Measurements from ENCODE around the gene REEP1. TPM values are rescaled to one million over a fixed set of nuclear protein-coding genes. Genes with fewer than 3 reads are reported as not detected.

REEP1 gene, protein sequence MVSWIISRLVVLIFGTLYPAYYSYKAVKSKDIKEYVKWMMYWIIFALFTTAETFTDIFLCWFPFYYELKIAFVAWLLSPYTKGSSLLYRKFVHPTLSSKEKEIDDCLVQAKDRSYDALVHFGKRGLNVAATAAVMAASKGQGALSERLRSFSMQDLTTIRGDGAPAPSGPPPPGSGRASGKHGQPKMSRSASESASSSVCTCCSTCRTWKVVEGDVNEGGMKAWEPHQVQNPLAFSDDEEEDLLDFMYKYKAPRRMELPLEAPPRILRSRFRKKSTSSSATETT
- under 1 TPM; 0.23 to 0.25 TPM for total RNA-seq

GRCh38 chr2:86337244-86337835 is at the start of gene REEP1:
TSS of gene REEP1 (minus strand) at chr2:86337626. CDS start at chr2:86337510, 116 bp downstream.
- peaks cover 10% of the 10 kb centered on the region for H3K9me3 Mint-ChIP-seq
- DNase-seq: no peak
- POLR2A ChIA-PET: interaction anchor here (0.5 to 1.4 kb wide), 2 partner anchors 53 to 105 kb away, joined by 3 read pairs; no protein-coding TSS in a partner anchor
- intact Hi-C loops (cut with micrococcal nuclease): no loop called here
- CTCF ChIA-PET: interaction anchor here (1.3 kb wide), 1 partner anchor 46 kb away, joined by 3 read pairs; no protein-coding TSS in a partner anchor
- peaks cover 11% of the 10 kb centered on the region for H3K4me1 Mint-ChIP-seq (ENCODE audit: low read depth)
- ATAC-seq: peak; percentile 76
- peaks cover 6% of the 10 kb centered on the region for H3K36me3 Mint-ChIP-seq (ENCODE audit: low read depth)
- peaks cover 58% of the 10 kb centered on the region for H3K27me3 Mint-ChIP-seq
- no peak within 1 kb of the TSS for H3K27ac Mint-ChIP-seq
- TF ChIP-seq CTCF (IDR thresholded peaks at IDR 0.05): no peak
- peak within 1 kb of the TSS; percentile 70 for H3K4me3 Mint-ChIP-seq

GRCh38 chr2:86383844-86384243 is 46.4 kb upstream of the REEP1 start:
- Mint-ChIP-seq H3K9me3 (no peaks in the 10 kb centered on the region), H3K36me3 (ENCODE audit: low read depth) (no peaks in the 10 kb centered on the region), H3K27me3 (no peaks in the 10 kb centered on the region), H3K4me1 (ENCODE audit: low read depth) (no peaks in the 10 kb centered on the region), H3K27ac (no peak overlapping the region), H3K4me3 (no peak overlapping the region)
- CTCF ChIA-PET: interaction anchor here (0.8 to 2.7 kb wide), 4 partner anchors 11 to 163 kb away, joined by 3 to 9 read pairs (median 6); partner anchors contain the start of gene REEP1
- TF ChIP-seq CTCF (IDR thresholded peaks at IDR 0.05): no peak
- ATAC-seq: no peak
- no peak for DNase-seq
- POLR2A ChIA-PET: no interaction called here
- intact Hi-C loops (cut with micrococcal nuclease): no loop called here

DNA sequence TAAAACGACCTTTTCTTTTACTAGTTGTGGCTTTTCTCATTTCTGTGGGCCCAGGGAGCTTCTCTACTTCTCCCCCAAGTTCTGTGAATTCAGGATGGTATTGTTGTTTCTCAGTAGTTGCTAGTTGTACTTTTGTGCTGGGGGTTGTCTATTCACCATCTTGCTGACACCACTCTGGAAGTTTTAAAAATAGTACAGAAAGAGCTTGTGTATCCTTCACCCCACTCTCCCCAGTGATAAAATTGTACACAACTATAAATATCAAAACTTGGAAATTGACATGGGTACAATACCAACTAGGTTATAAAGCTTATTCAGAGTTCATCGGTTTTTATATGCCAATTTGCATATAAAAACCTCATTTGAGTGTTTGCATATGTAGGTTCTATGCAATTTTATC is 45.3 kb upstream of the REEP1 start:
- intact Hi-C loops (cut with micrococcal nuclease): no loop called here
- H3K36me3 Mint-ChIP-seq (ENCODE audit: low read depth): no peaks in the 10 kb centered on the region
- H3K27ac Mint-ChIP-seq: no peak overlapping the region
- H3K4me3 Mint-ChIP-seq: no peak overlapping the region
- no peaks in the 10 kb centered on the region for H3K27me3 Mint-ChIP-seq
- ATAC-seq (no peak), DNase-seq (no peak)
- no peaks in the 10 kb centered on the region for H3K9me3 Mint-ChIP-seq
- no peak for TF ChIP-seq CTCF (IDR thresholded peaks at IDR 0.05)
- ChIA-PET CTCF (interaction anchor here (0.6 to 2.7 kb wide), 4 partner anchors 10 to 162 kb away, joined by 3 to 9 read pairs (median 6); no protein-coding TSS in a partner anchor), POLR2A (interaction anchor here (0.6 to 0.9 kb wide), 2 partner anchors 51 to 476 kb away, joined by 3 read pairs; no protein-coding TSS in a partner anchor)
- no peaks in the 10 kb centered on the region for H3K4me1 Mint-ChIP-seq (ENCODE audit: low read depth)

- Mint-ChIP-seq H3K27me3 (no peaks in the 10 kb centered on the region), H3K27ac (no peak overlapping the region), H3K36me3 (ENCODE audit: low read depth) (no peaks in the 10 kb centered on the region), H3K4me3 (no peak overlapping the region), H3K4me1 (ENCODE audit: low read depth) (no peaks in the 10 kb centered on the region), H3K9me3 (no peaks in the 10 kb centered on the region)
- intact Hi-C loops (cut with micrococcal nuclease): no loop called here
- no peak for DNase-seq
- ChIA-PET POLR2A (interaction anchor here (0.6 to 0.9 kb wide), 2 partner anchors 50 to 476 kb away, joined by 3 read pairs; no protein-coding TSS in a partner anchor), CTCF (interaction anchor here (0.6 to 2.7 kb wide), 2 partner anchors 10 to 69 kb away, joined by 3 to 9 read pairs; no protein-coding TSS in a partner anchor)
- TF ChIP-seq CTCF (IDR thresholded peaks at IDR 0.05): no peak
- no peak for ATAC-seq
Measured at GRCh38 chr2:86382108-86382507, 44.7 kb upstream of the REEP1 start.

DNA sequence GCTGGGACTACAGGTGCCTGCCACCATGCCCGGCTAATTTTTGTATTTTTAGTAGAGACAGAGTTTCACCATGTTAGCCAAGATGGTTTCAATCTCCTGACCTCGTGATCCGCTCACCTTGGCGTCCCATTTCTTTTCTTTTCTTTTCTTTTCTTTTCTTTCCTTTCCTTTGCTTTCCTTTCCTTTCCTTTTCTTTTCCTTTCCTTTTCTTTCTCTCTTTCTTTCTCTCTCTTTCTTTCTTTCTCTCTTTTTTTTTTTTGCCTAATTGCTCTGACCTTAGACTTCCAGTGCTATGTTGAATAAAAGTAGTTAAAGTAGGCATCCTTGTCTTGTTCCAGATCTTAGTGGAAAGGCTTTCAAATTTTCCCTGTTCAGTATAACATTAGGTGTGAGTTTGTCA is 41.0 kb upstream of the REEP1 start:
- no peaks in the 10 kb centered on the region for H3K9me3 Mint-ChIP-seq
- CTCF ChIA-PET: no interaction called here
- POLR2A ChIA-PET: no interaction called here
- no peaks in the 10 kb centered on the region for H3K4me1 Mint-ChIP-seq (ENCODE audit: low read depth)
- no peak for TF ChIP-seq CTCF (IDR thresholded peaks at IDR 0.05)
- ATAC-seq (no peak), DNase-seq (no peak)
- intact Hi-C loops (cut with micrococcal nuclease): no loop called here
- H3K27me3 Mint-ChIP-seq: no peaks in the 10 kb centered on the region
- H3K27ac Mint-ChIP-seq: no peak overlapping the region
- no peak overlapping the region for H3K4me3 Mint-ChIP-seq
- no peaks in the 10 kb centered on the region for H3K36me3 Mint-ChIP-seq (ENCODE audit: low read depth)

Data from activated CD8-positive, alpha-beta T cell treated with anti-CD3 and anti-CD28 coated beads for 36 hours (primary cell).